NT2/D1 (cell line): Measurements from ENCODE around the gene ABCA10.
"Not testable (repeated sequence)": the region's sequence is repeated elsewhere in the genome, so short reads cannot be mapped to it uniquely, and the experiment has no call there.

Source experiments
- DNase-seq: peaks from one replicate; pipeline ENCODE4 v3.0.0-alpha.2; 2011; ENCODE audit warnings: low read depth, low spot score
- H3K27me3 ChIP-seq: 2 replicates; pipeline ENCODE4 v1.6.0; 2011; ENCODE audit warnings: mild to moderate bottlenecking; ENCODE audit not compliant: insufficient read length, insufficient read depth
- H3K36me3 ChIP-seq: 2 replicates; pipeline ENCODE4 v1.6.1; 2011; ENCODE audit warnings: mild to moderate bottlenecking, low read length, mixed read lengths; ENCODE audit not compliant: insufficient read depth, insufficient read length
- H3K4me1 ChIP-seq: 2 replicates; pipeline ENCODE4 v1.5.1; 2011; ENCODE audit not compliant: insufficient read depth, insufficient read length
- H3K4me3 ChIP-seq: 2 replicates; pipeline ENCODE4 v1.5.1; 2011; ENCODE audit warnings: low read depth; ENCODE audit not compliant: insufficient read length
- H3K9ac ChIP-seq: 2 replicates; pipeline ENCODE4 v1.6.0; 2011; ENCODE audit warnings: low read depth; ENCODE audit not compliant: insufficient read length
- H3K9me3 ChIP-seq: 2 replicates; pipeline ENCODE4 v1.5.1; 2011; ENCODE audit warnings: mild to moderate bottlenecking, low read length; ENCODE audit not compliant: insufficient read depth
- SUZ12 ChIP-seq: IDR thresholded peaks from 2 replicates; pipeline ENCODE4 v1.6.1; 2011; ENCODE audit not compliant: insufficient read length, insufficient read depth; ENCODE audit errors: extremely low read depth
- YY1 ChIP-seq: IDR thresholded peaks from 2 replicates; pipeline ENCODE4 v1.6.1; 2011; ENCODE audit not compliant: insufficient read length, insufficient read depth
- ZNF274 ChIP-seq: IDR thresholded peaks from 2 replicates; pipeline ENCODE4 v1.6.1; 2011; ENCODE audit warnings: mild to moderate bottlenecking, low read depth, low read length

ABCA10 gene

GRCh38 chr17:69176457-69176795 is 52.2 kb downstream of the ABCA10 start:
- H3K27me3 ChIP-seq, result no peaks in the 10 kb centered on the region
- H3K36me3 ChIP-seq, result no peaks in the 10 kb centered on the region
- TF ChIP-seq ZNF274, result no peak
- TF ChIP-seq YY1, result no peak
- TF ChIP-seq SUZ12, result no peak
- H3K4me3 ChIP-seq, result no peak overlapping the region
- H3K4me1 ChIP-seq, result no peaks in the 10 kb centered on the region
- H3K9me3 ChIP-seq, result no peaks in the 10 kb centered on the region
- H3K9ac ChIP-seq, result no peak overlapping the region
- no peak for DNase-seq

- Histone ChIP-seq H3K27me3 (no peaks in the 10 kb centered on the region), H3K4me1 (no peaks in the 10 kb centered on the region), H3K9me3 (no peaks in the 10 kb centered on the region), H3K4me3 (no peak overlapping the region), H3K36me3 (no peaks in the 10 kb centered on the region), H3K9ac (no peak overlapping the region)
- no peak for TF ChIP-seq SUZ12
- no peak for TF ChIP-seq ZNF274
- TF ChIP-seq YY1, result no peak
- no peak for DNase-seq
These were observed 52.8 kb downstream of the ABCA10 start for GRCh38 chr17:69175625-69176456.

- Histone ChIP-seq H3K4me1 (no peaks in the 10 kb centered on the region), H3K36me3 (no peaks in the 10 kb centered on the region), H3K9me3 (no peaks in the 10 kb centered on the region), H3K4me3 (no peak overlapping the region), H3K9ac (no peak overlapping the region), H3K27me3 (no peaks in the 10 kb centered on the region)
- no peak for DNase-seq
- no peak for TF ChIP-seq YY1
- TF ChIP-seq SUZ12, result no peak
- no peak for TF ChIP-seq ZNF274
These were observed 53.4 kb downstream of the ABCA10 start for GRCh38 chr17:69175262-69175624.

GRCh38 chr17:69173118-69173517 is 55.5 kb downstream of the ABCA10 start:
- no peak overlapping the region for H3K9ac ChIP-seq
- no peaks in the 10 kb centered on the region for H3K4me1 ChIP-seq
- no peak for DNase-seq
- H3K9me3 ChIP-seq, result no peaks in the 10 kb centered on the region
- H3K4me3 ChIP-seq, result no peak overlapping the region
- no peaks in the 10 kb centered on the region for H3K36me3 ChIP-seq
- H3K27me3 ChIP-seq, result no peaks in the 10 kb centered on the region
- no peak for TF ChIP-seq SUZ12
- TF ChIP-seq ZNF274, result no peak
- no peak for TF ChIP-seq YY1

GRCh38 chr17:69170377-69170776 is 58.2 kb downstream of the ABCA10 start:
- Histone ChIP-seq H3K9ac (no peak overlapping the region), H3K4me1 (no peaks in the 10 kb centered on the region), H3K9me3 (no peaks in the 10 kb centered on the region), H3K4me3 (no peak overlapping the region), H3K36me3 (no peaks in the 10 kb centered on the region), H3K27me3 (no peaks in the 10 kb centered on the region)
- DNase-seq, result no peak
- TF ChIP-seq ZNF274 (no peak), YY1 (no peak), SUZ12 (no peak)

- H3K9ac ChIP-seq, DNase-seq, H3K9me3 ChIP-seq, H3K27me3 ChIP-seq, H3K4me1 ChIP-seq, H3K36me3 ChIP-seq, H3K4me3 ChIP-seq: not testable (repeated sequence)
These were observed 60.0 kb downstream of the ABCA10 start for GRCh38 chr17:69168642-69169041.

GRCh38 chr17:69166957-69167356 is 61.7 kb downstream of the ABCA10 start:
- Histone ChIP-seq H3K36me3 (no peaks in the 10 kb centered on the region), H3K9ac (no peak overlapping the region), H3K4me3 (no peak overlapping the region), H3K4me1 (no peaks in the 10 kb centered on the region), H3K9me3 (no peaks in the 10 kb centered on the region), H3K27me3 (no peaks in the 10 kb centered on the region)
- no peak for TF ChIP-seq SUZ12
- no peak for TF ChIP-seq ZNF274
- TF ChIP-seq YY1, result no peak
- DNase-seq, result no peak

GRCh38 chr17:69164206-69164605 is 64.4 kb downstream of the ABCA10 start:
- DNase-seq, result no peak
- no peaks in the 10 kb centered on the region for H3K9me3 ChIP-seq
- H3K36me3 ChIP-seq, result no peaks in the 10 kb centered on the region
- no peak overlapping the region for H3K4me3 ChIP-seq
- H3K9ac ChIP-seq, result no peak overlapping the region
- TF ChIP-seq ZNF274 (no peak), YY1 (no peak), SUZ12 (no peak)
- H3K4me1 ChIP-seq, result no peaks in the 10 kb centered on the region
- no peaks in the 10 kb centered on the region for H3K27me3 ChIP-seq
